IPS-NIHi11 (cell line): Measurements from ENCODE around the gene UNC5C.

Source experiments
- DNase-seq: peaks from one replicate; pipeline ENCODE4 v3.0.0; 2012; ENCODE audit warnings: mixed read lengths, low spot score

The UNC5C gene

GRCh38 chr4:95265814-95266740 lies 282.7 kb downstream of the UNC5C start:
- DNase-seq = no peak

- no peak for DNase-seq
These were observed 283.9 kb downstream of the UNC5C start for GRCh38 chr4:95264843-95265242.

GRCh38 chr4:95263960-95264359 lies 284.8 kb downstream of the UNC5C start:
- no peak for DNase-seq

GRCh38 chr4:95263391-95263790 lies 285.4 kb downstream of the UNC5C start:
- DNase-seq = no peak

- DNase-seq = no peak
These were observed 292.5 kb downstream of the UNC5C start for GRCh38 chr4:95256108-95256835.

GRCh38 chr4:95255396-95256107 lies 293.2 kb downstream of the UNC5C start:
- no peak for DNase-seq

GRCh38 chr4:95251568-95251967 lies 297.2 kb downstream of the UNC5C start:
- no peak for DNase-seq

GRCh38 chr4:95250544-95251137 lies 298.1 kb downstream of the UNC5C start:
- DNase-seq = no peak

GRCh38 chr4:95249426-95250021 lies 299.2 kb downstream of the UNC5C start:
- no peak for DNase-seq

- no peak for DNase-seq
These were observed 299.9 kb downstream of the UNC5C start for GRCh38 chr4:95248720-95249425.

- DNase-seq = no peak
These were observed 304.9 kb downstream of the UNC5C start for GRCh38 chr4:95243892-95244291.

- no peak for DNase-seq
These were observed 310.2 kb downstream of the UNC5C start for GRCh38 chr4:95238554-95238953.

- no peak for DNase-seq
These were observed 316.2 kb downstream of the UNC5C start for GRCh38 chr4:95232358-95233156.

- no peak for DNase-seq
These were observed 317.1 kb downstream of the UNC5C start for GRCh38 chr4:95231681-95232080.

- DNase-seq = no peak
These were observed 322.9 kb downstream of the UNC5C start for GRCh38 chr4:95225849-95226248.

- DNase-seq = no peak
These were observed 324.4 kb downstream of the UNC5C start for GRCh38 chr4:95224402-95224801.

- no peak for DNase-seq
These were observed 328.3 kb downstream of the UNC5C start for GRCh38 chr4:95220205-95221175.

GRCh38 chr4:95219109-95219508 lies 329.7 kb downstream of the UNC5C start:
- no peak for DNase-seq

GRCh38 chr4:95217197-95217596 lies 331.6 kb downstream of the UNC5C start:
- peak; percentile 13 for DNase-seq
